Measurements from ENCODE around the gene COQ8A. TPM values are rescaled to one million over a fixed set of nuclear protein-coding genes. Genes with fewer than 3 reads are reported as not detected.

COQ8A gene
- 10 to 100 TPM; 77.9 to 78.6 TPM for total RNA-seq
- polyA plus RNA-seq: 10 to 100 TPM; 37.7 to 74.2 (median 63.8) TPM
- 1.7 to 13.3 (median 6.2) reads per million in 6 experiments for total RNA-seq

- H3K4me1 Mint-ChIP-seq: peaks cover 34 to 66% (median 59%) of the 10 kb centered on the region in 4 donors
- ATAC-seq (peak; percentile 91), DNase-seq (peak; percentile 92 to 100 (median 99))
- peak within 1 kb of the TSS; percentile 87 to 96 (median 91) for H3K4me3 Mint-ChIP-seq
- no peaks in the 10 kb centered on the region for H3K27me3 Mint-ChIP-seq
- peak within 1 kb of the TSS; percentile 95 to 98 (median 98) for H3K27ac Mint-ChIP-seq
- POLR2A ChIA-PET: interaction anchor here (0.8 to 4.9 kb wide), 13 partner anchors 10 to 1513 kb away, joined by 3 to 54 read pairs (median 3); partner anchors contain the start of genes H3-3A, LBR, LIN9 and PARP1
- peaks cover 4 to 10% (median 4%) of the 10 kb centered on the region in 3 donors for H3K36me3 Mint-ChIP-seq
- H3K9me3 Mint-ChIP-seq: peaks cover 3 to 7% (median 5%) of the 10 kb centered on the region in 9 donors
These were observed at the start of gene COQ8A for GRCh38 chr1:226940029-226940805. TSS of gene COQ8A (plus strand) at chr1:226940294. CDS start at chr1:226961386, 21,092 bp downstream.

DNA sequence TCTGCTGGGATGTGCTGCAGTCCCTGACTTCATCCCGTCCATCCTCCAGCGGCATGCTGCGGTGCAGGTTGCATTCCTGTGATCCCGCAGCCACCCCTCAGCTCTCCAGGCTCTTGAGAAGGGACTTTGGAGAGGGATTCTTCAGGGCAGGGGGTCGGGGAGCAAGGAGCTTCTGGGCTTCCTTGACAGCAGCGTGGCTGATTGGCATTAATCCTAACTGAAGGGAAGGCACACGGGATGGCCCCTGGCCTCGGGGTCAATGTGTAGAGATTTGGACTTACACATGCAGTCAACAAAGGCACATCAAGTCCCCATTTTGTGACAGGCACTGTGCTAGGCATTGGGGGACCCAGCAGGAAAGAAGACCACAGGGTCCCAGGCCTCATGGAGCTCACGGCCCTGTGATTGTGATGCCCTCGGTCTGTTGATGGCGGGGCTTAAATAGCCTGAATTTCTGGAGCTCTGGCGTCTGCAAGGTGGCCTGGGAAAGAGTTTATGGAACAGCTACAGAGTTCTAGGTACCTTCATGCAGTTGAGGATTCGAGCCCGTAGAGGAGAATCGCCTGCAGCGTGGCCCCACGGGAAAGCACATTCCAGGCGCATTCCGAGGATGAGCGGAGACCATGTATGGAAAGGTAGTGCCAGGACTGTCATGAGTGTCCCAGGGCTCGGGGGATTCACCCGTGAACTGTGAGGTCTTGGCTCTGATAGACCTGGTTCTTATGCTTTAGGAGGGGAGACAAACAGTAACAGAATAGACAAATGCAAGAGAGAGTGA is 49.6 kb upstream of the COQ8A start:
- Mint-ChIP-seq H3K4me3 (no peak overlapping the region), H3K27me3 (no peaks in the 10 kb centered on the region), H3K36me3 (peaks cover 0 to 2% (median 0%) of the 10 kb centered on the region in 3 donors), H3K27ac (peak overlapping the region in 1 of 10 donors; percentile 61), H3K9me3 (no peaks in the 10 kb centered on the region), H3K4me1 (peaks cover 2 to 11% (median 11%) of the 10 kb centered on the region in 4 donors)
- ATAC-seq: no peak
- POLR2A ChIA-PET: no interaction called here
- DNase-seq: no peak

- DNase-seq (no peak), ATAC-seq (no peak)
- POLR2A ChIA-PET: no interaction called here
- Mint-ChIP-seq H3K9me3 (no peaks in the 10 kb centered on the region), H3K27ac (no peak overlapping the region), H3K27me3 (no peaks in the 10 kb centered on the region), H3K36me3 (peaks cover 0 to 2% (median 0%) of the 10 kb centered on the region in 3 donors), H3K4me3 (no peak overlapping the region), H3K4me1 (peaks cover 1 to 3% (median 2%) of the 10 kb centered on the region in 4 donors)
These were observed 48.7 kb upstream of the COQ8A start for GRCh38 chr1:226891346-226891745.

DNA sequence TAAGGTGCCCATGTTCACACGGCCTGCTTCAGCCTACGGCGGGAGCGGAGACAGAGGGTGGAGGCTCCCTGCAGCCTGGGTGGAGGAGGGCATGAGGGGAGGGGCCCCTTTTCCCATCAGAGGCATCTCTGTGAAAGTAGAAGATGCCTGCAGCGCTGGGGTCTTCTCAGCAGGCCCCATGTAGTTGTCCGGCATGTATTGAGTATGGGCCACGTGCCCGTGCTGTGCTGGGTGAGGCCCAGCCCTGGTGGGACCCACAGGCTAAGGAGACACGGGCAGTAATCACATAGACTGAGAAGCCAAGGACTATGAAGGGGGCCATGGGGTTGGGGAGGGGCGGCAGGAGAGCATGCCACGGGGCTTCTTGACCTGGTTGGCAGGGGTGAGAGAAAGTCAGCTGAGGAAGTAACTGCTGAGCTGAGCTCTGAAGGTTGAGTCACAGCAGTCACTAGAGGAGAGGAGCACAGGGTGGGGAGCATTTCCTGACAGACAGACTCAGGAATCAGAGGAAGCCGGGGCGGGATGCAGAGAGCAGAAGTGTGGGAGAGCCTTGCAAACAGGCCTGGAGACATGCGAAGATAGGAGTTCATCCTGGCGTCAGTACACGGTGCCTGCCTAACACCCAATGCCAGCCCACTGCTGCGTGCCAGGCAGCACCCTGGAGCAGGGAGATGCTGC is 48.1 kb upstream of the COQ8A start:
- Mint-ChIP-seq H3K27me3 (no peaks in the 10 kb centered on the region), H3K36me3 (peaks cover 0 to 2% (median 0%) of the 10 kb centered on the region in 3 donors), H3K27ac (no peak overlapping the region), H3K9me3 (no peaks in the 10 kb centered on the region), H3K4me3 (peak overlapping the region in 1 of 10 donors; percentile 33), H3K4me1 (no peaks in the 10 kb centered on the region)
- POLR2A ChIA-PET: no interaction called here
- DNase-seq (no peak), ATAC-seq (no peak)

GRCh38 chr1:226892524-226892875 is 47.6 kb upstream of the COQ8A start:
- Mint-ChIP-seq H3K27me3 (no peaks in the 10 kb centered on the region), H3K9me3 (no peaks in the 10 kb centered on the region), H3K27ac (no peak overlapping the region), H3K4me1 (no peaks in the 10 kb centered on the region), H3K36me3 (peaks cover 0 to 5% (median 0%) of the 10 kb centered on the region in 3 donors), H3K4me3 (no peak overlapping the region)
- ATAC-seq (no peak), DNase-seq (no peak)
- POLR2A ChIA-PET: no interaction called here

- Mint-ChIP-seq H3K9me3 (no peaks in the 10 kb centered on the region), H3K36me3 (peaks cover 0 to 6% (median 0%) of the 10 kb centered on the region in 3 donors), H3K27ac (no peak overlapping the region), H3K27me3 (no peaks in the 10 kb centered on the region), H3K4me3 (no peak overlapping the region), H3K4me1 (no peaks in the 10 kb centered on the region)
- DNase-seq: no peak
- no peak for ATAC-seq
- POLR2A ChIA-PET: interaction anchor here (0.8 kb wide), 1 partner anchor 12 kb away, joined by 3 read pairs; no protein-coding TSS in a partner anchor
These were observed 46.2 kb upstream of the COQ8A start for GRCh38 chr1:226893936-226894335.

DNA sequence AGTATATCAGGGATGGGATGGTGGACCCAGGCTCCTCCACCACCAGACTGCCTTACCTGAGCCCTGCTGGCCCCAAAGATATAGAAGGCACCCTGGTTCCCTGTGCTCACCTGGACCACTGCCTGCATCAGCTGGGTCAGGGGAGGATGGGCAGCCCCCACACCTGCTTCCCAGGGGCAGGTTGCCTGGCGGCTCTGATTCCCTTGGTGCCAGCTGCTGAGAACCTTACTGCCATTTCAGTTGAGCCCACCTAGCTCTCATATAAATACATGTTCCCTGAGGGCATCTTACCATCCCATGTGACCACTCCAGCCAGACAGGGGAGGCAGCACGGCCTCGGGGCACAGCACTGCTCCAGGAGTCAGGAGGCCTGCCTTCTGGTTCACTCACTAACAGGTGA is 45.3 kb upstream of the COQ8A start:
- ATAC-seq: no peak
- H3K4me1 Mint-ChIP-seq: no peaks in the 10 kb centered on the region
- H3K27me3 Mint-ChIP-seq: no peaks in the 10 kb centered on the region
- peaks cover 0 to 7% (median 0%) of the 10 kb centered on the region in 3 donors for H3K36me3 Mint-ChIP-seq
- no peaks in the 10 kb centered on the region for H3K9me3 Mint-ChIP-seq
- H3K4me3 Mint-ChIP-seq: no peak overlapping the region
- POLR2A ChIA-PET: interaction anchor here (1.2 kb wide), 1 partner anchor 44 kb away, joined by 4 read pairs; no protein-coding TSS in a partner anchor
- no peak for DNase-seq
- H3K27ac Mint-ChIP-seq: no peak overlapping the region

DNA sequence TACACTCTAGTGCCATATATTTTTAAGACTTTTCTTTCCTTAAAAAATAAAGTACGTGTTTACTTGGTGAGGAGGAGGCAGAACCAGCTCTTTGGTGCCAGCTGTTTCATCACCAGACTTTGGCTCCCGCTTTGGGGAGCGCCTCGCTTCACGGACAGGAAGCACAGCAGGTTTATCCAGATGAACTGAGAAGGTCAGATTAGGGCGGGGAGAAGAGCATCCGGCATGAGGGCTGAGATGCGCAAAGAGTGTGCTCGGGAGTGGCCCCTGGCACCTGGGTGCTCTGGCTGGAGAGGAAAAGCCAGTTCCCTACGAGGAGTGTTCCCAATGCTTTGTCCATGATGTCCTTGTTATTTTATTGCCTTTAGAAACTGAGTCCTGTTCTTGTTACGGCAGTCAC is 44.5 kb upstream of the COQ8A start:
- POLR2A ChIA-PET: interaction anchor here (1.2 kb wide), 1 partner anchor 43 kb away, joined by 4 read pairs; no protein-coding TSS in a partner anchor
- Mint-ChIP-seq H3K27me3 (no peaks in the 10 kb centered on the region), H3K9me3 (no peaks in the 10 kb centered on the region), H3K36me3 (peaks cover 0 to 5% (median 0%) of the 10 kb centered on the region in 3 donors), H3K4me3 (no peak overlapping the region), H3K27ac (no peak overlapping the region), H3K4me1 (no peaks in the 10 kb centered on the region)
- ATAC-seq (no peak), DNase-seq (no peak)

DNA sequence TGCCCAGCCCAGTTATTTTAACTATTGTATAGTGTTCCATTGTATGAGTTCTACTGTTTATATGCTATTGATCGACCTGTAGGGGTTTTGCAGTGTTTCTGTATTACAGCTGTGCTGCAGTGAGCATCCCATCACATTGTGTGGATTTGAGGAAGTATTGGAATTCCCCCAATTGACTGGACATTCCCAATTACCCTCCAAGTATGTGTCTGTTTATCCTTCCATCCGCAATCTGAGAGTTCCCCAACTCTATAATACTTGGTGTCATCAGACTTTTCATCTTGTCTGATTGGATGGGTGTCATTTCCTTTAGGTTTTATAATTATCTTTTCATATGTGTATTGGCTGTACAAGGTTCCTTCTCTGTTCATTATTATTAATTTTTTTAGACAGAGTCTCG is 41.8 kb upstream of the COQ8A start:
- H3K4me1 Mint-ChIP-seq: no peaks in the 10 kb centered on the region
- ATAC-seq (no peak), DNase-seq (no peak)
- no peaks in the 10 kb centered on the region for H3K9me3 Mint-ChIP-seq
- H3K27me3 Mint-ChIP-seq: no peaks in the 10 kb centered on the region
- H3K36me3 Mint-ChIP-seq: peaks cover 0 to 5% (median 0%) of the 10 kb centered on the region in 3 donors
- H3K4me3 Mint-ChIP-seq: no peak overlapping the region
- POLR2A ChIA-PET: no interaction called here
- H3K27ac Mint-ChIP-seq: peak overlapping the region in 1 of 10 donors; percentile 28

GRCh38 chr1:226901421-226901820 is 38.7 kb upstream of the COQ8A start:
- ATAC-seq: no peak
- no peaks in the 10 kb centered on the region for H3K4me1 Mint-ChIP-seq
- H3K27ac Mint-ChIP-seq: no peak overlapping the region
- no peaks in the 10 kb centered on the region for H3K9me3 Mint-ChIP-seq
- no peak overlapping the region for H3K4me3 Mint-ChIP-seq
- H3K36me3 Mint-ChIP-seq: peaks cover 0 to 7% (median 0%) of the 10 kb centered on the region in 3 donors
- H3K27me3 Mint-ChIP-seq: peaks cover 0 to 3% (median 0%) of the 10 kb centered on the region in 5 donors
- POLR2A ChIA-PET: no interaction called here
- no peak for DNase-seq

DNA sequence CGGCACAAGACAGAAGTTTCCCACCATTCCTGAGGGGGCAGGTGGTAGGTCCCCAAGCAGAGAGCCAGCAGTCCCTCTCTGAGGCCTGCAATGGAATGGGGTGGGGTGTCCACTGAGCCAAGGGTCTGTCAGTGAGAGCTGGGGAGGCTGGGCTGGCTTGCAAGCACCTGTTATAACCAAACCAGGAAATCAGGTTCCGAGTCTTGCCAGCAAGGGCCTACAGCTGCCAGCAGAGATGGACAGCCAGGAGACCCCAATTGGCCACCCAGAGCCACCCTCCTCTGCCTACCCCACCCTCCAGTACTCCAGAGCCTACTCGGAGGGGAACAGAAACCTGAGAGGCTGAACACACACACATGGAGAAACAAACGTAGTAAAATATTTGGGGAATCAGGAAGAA is 37.5 kb upstream of the COQ8A start:
- DNase-seq (no peak), ATAC-seq (no peak)
- Mint-ChIP-seq H3K27me3 (peaks cover 0 to 3% (median 0%) of the 10 kb centered on the region in 5 donors), H3K36me3 (peaks cover 0 to 4% (median 0%) of the 10 kb centered on the region in 3 donors), H3K9me3 (no peaks in the 10 kb centered on the region), H3K27ac (no peak overlapping the region), H3K4me3 (no peak overlapping the region), H3K4me1 (no peaks in the 10 kb centered on the region)
- POLR2A ChIA-PET: no interaction called here

- Mint-ChIP-seq H3K27ac (no peak overlapping the region), H3K9me3 (no peaks in the 10 kb centered on the region), H3K36me3 (peaks cover 0 to 4% (median 0%) of the 10 kb centered on the region in 3 donors), H3K4me1 (no peaks in the 10 kb centered on the region), H3K4me3 (no peak overlapping the region), H3K27me3 (peaks cover 0 to 3% (median 0%) of the 10 kb centered on the region in 5 donors)
- DNase-seq (no peak), ATAC-seq (no peak)
- POLR2A ChIA-PET: no interaction called here
These were observed 36.0 kb upstream of the COQ8A start for GRCh38 chr1:226903819-226904716.
